HG02610 (cell line): ENCODE measurements around the gene SOCS4.

Source experiments
- ATAC-seq: cut with Tn5 transposase; IDR thresholded peaks from one replicate; pipeline ENCODE4 v1.9.1; 2021; ENCODE audit warnings: mild to moderate bottlenecking, moderate library complexity; ENCODE audit not compliant: unreplicated experiment

SOCS4 gene

DNA sequence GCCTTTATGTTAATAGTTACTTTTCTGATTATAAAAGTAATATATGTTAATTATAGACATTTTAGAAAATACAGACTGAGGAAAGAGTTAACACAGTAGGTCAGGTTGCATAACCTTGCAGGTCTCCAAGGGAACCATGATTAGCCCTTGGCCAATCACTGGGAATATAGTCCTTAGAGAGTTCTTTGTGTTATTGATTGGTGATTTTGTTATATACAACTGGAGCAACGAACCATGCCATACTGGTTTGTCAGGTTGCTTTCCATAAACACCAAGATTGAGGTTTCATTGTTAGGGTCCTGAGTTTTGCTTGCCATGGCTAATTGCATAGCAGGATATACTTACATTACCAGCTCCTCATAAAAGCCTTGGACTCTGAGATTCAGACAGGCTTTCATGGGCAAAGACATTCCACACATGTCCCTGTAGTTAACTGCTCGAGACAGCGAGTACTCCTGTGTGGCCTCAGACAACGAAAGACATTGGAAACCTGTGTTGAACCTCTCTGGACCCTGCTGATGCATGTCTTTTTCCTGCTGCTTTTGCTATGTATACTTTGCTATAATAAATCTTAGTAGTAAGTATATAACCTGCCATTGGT is 58.1 kb downstream of the SOCS4 start:
- ATAC-seq = no peak

DNA sequence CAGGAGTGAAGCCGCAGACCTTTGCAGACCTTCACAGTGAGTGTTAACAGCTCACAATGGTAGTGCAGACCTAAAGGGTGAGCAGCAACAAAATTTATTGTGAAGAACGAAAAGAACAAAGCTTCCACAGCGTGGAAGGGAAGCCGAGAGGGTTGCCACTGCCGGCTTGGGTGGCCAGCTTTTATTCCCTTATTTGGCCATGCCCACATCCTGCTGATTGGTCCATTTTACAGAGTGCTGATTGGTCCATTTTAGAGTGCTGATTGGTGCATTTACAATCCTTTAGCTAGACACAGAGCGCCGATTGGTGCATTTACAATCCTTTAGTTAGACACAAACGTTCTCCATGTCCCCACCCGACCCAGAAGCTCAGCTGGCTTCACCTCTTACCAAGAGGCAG is 59.9 kb downstream of the SOCS4 start:
- ATAC-seq = no peak

DNA sequence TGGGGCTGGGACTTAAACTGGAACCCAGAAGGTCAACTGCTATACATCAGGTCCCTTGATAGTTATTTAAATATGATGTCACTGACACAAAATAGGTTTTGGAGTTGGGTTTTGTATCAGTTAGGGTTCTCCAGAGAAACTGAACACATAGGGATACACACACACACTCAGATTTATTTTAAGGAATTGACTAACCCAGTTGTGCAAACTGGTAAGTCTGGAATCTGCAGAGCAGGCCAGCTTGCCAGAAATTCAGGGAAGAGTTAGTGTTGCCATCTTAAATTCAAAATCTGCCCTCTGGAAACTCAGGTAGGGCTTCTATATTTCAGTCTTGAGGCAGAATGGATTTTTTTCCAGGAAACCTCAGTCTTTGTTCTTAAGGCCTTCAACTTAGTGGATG is 61.3 kb downstream of the SOCS4 start:
- ATAC-seq = no peak

DNA sequence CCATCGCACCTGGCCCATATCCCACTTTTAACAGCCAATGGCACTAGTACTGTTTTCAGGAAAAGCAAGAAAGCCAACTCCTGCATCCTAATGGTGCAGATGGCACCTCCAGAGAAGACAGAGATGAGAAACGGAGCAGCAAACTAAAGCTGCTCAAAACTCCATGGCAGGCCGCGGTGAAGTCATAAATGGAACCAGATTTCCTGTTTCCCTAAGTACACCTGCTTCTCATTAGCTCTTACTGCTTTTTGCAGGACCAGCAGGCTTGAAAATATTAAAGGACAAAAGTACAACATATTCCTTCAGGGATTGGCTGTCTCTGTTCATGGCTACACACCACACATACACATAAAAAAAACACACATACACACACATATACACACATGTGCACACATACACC is 65.3 kb downstream of the SOCS4 start:
- ATAC-seq = no peak

DNA sequence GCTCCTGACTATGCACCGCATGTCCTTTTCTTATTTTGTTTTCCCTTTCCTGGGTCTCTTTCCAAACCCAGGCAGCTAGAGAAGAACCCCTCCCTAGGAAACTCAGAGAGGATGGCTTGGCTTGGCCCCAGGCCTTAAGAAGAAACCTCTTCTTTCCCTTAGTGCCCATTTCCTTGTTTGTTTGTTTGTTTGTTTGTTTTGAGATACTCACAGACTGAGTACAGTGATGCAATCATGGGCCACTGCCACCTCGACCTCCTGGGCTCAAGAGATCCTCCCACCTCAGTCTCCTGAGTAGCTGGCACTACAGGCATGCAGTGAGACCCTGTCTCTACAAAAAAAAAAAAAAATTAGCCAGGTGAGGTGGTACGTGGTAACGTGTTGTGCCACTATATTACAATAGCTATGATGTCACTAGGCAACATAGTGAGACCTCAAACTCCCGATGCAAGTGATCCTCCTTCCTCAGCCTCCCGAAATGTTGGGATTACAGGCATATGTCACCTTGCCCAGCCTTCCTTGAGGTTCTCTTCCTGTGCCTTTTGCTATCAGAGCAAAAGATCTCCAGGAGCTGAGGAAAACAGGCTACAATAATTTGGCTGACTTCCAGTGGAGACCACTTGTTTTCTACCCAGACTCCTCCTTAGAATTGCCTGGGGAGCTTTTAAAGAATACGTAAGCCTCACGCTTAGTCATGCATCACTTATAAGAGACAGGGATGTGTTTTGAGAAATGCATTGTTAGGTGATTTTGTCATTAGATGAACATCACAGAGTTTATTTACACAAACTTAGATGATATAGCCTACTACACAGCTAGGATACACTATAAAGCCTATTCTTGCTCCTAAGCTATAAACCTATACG is 67.5 kb downstream of the SOCS4 start:
- ATAC-seq = no peak

DNA sequence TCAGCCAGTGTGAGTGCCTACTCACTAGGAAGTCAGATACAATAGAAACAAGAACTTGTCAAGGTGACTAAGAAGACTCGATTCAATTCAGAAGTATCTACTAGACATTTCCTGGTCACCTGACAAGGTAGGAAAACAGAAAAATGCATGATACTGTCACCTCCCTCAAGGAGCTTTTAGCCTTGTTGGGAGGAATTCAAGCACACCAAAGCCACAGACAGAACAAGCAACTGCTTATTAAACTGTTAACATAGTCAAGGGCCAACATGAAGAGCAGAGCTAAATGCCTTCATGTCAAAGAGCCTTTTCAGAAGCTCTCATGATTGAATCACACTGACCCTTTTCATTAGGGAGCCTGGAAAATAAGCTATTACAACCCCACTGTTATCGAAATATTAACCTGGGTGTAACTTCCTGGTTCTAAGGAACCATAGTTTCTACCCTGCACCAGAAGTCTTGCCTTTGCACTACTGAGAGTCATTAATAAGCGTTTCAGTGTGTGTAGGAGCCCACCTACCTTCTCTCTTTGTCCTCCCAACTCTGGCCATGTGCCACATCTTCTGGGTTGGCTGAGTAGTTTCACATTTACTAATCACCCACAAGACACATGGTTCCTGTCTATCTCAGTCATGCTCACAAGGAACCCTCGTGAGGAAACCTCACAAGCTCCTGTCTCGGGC is 71.0 kb downstream of the SOCS4 start:
- ATAC-seq = peak; percentile 78

DNA sequence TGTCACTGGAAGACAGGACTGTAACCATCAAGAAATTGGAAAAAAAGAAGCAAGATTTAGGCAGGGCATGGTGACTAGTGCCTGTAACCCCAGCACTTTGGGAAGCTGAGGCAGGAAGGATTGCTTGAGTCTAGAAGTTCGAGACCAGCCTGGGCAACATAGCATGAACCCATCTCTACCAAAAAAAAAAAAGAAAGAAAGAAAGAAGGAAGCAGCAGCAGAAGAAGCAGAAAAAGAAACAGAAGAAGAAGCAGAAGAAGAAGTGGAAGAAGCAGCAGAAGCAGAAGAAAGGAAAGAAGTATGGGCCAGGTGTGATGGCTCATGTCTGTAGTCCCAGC is 71.5 kb downstream of the SOCS4 start:
- ATAC-seq = no peak
